HEK293 (cell line): ENCODE measurements around the gene ACOT7.

Experiments used
- CTCF ChIA-PET: fragments of 350-600 bp; formaldehyde crosslinking; extraction: SDS; loops from one replicate; lab custom pipeline; 2021; ENCODE audit warnings: antibody characterized with exemption; lab: Yijun Ruan, JAX
- POLR2A ChIA-PET: fragments of 300-600 bp; formaldehyde crosslinking; extraction: SDS; loops from one replicate; lab custom pipeline; 2020; ENCODE audit warnings: antibody characterized with exemption, inconsistent platforms; lab: Yijun Ruan, JAX
- H3K27ac ChIP-seq: fragments of 200-500 bp; sonication (Bioruptor generic); 2 replicates; pipeline ENCODE4 v1.5.1; 2014; ENCODE audit warnings: low read depth, low read length, control low read depth, inconsistent platforms; ENCODE audit errors: extremely low read depth
- H3K36me3 ChIP-seq, 2 experiments: fragments of 200-500 bp in 1 of 2; sonication (Bioruptor generic) in 1 of 2; 1 replicate in 1 of 2; 2 replicates in 1 of 2; pipeline ENCODE4 v1.5.1; 2014 to 2017; ENCODE audit warnings: inconsistent platforms in 2 of 2, low read length in 2 of 2; ENCODE audit not compliant: control insufficient read depth in 2 of 2, insufficient read depth in 1 of 2
- H3K4me1 ChIP-seq: fragments of 200-500 bp; sonication (Bioruptor generic); 2 replicates; pipeline ENCODE4 v1.5.1; 2014; ENCODE audit warnings: mild to moderate bottlenecking, low read length, inconsistent platforms; ENCODE audit not compliant: control insufficient read depth, insufficient read depth
- H3K4me3 ChIP-seq: 2 replicates; pipeline ENCODE4 v1.5.1; 2011; ENCODE audit warnings: low read depth, mild to moderate bottlenecking, control low read depth, low read length, moderate library complexity
- H3K9me3 ChIP-seq: fragments of 200-500 bp; sonication (Bioruptor generic); 2 replicates; pipeline ENCODE4 v1.5.1; 2014; ENCODE audit warnings: low read depth, low read length, inconsistent platforms; ENCODE audit not compliant: control insufficient read depth, insufficient read depth
- AEBP2 ChIP-seq: fragments of 450-650 bp; formaldehyde crosslinking; IDR thresholded peaks from 2 replicates; pipeline ENCODE4 v1.5.1; 2016; ENCODE audit warnings: missing biosample characterization, missing genetic modification characterization, borderline replicate concordance
- BCL11B ChIP-seq: fragments of 450-650 bp; formaldehyde crosslinking; IDR thresholded peaks from 2 replicates; pipeline ENCODE4 v1.5.1; 2016; ENCODE audit warnings: low read depth, missing biosample characterization, missing genetic modification characterization
- KLF16 ChIP-seq: fragments of 450-650 bp; formaldehyde crosslinking; IDR thresholded peaks from 2 replicates; pipeline ENCODE4 v1.5.1; 2017; ENCODE audit warnings: missing biosample characterization, missing genetic modification characterization
- KLF9 ChIP-seq: fragments of 450-650 bp; formaldehyde crosslinking; IDR thresholded peaks from 2 replicates; pipeline ENCODE4 v1.5.1; 2016; ENCODE audit warnings: missing biosample characterization, missing genetic modification characterization, low read depth
- PRDM10 ChIP-seq: fragments of 450-650 bp; formaldehyde crosslinking; IDR thresholded peaks from 2 replicates; pipeline ENCODE4 v1.5.1; 2016; ENCODE audit warnings: missing biosample characterization, missing genetic modification characterization
- SALL2 ChIP-seq: fragments of 450-650 bp; formaldehyde crosslinking; IDR thresholded peaks from 2 replicates; pipeline ENCODE4 v1.5.0; 2017; ENCODE audit warnings: missing biosample characterization, mild to moderate bottlenecking, missing genetic modification characterization, borderline replicate concordance
- ZBTB48 ChIP-seq: fragments of 450-650 bp; formaldehyde crosslinking; IDR thresholded peaks from 2 replicates; pipeline ENCODE4 v1.5.1; 2016; ENCODE audit warnings: missing biosample characterization, missing genetic modification characterization
- ZFP69B ChIP-seq: fragments of 450-650 bp; formaldehyde crosslinking; IDR thresholded peaks from 2 replicates; pipeline ENCODE4 v1.5.1; 2016; ENCODE audit warnings: missing biosample characterization, missing genetic modification characterization
- ZNF2 ChIP-seq: fragments of 450-650 bp; formaldehyde crosslinking; IDR thresholded peaks from 2 replicates; pipeline ENCODE4 v1.5.1; 2016; ENCODE audit warnings: missing biosample characterization, missing genetic modification characterization
- ZNF362 ChIP-seq: fragments of 450-650 bp; formaldehyde crosslinking; IDR thresholded peaks from 2 replicates; pipeline ENCODE4 v1.5.1; 2016; ENCODE audit warnings: missing biosample characterization, missing genetic modification characterization
- ZNF416 ChIP-seq: fragments of 450-650 bp; formaldehyde crosslinking; IDR thresholded peaks from 2 replicates; pipeline ENCODE4 v1.5.1; 2016; ENCODE audit warnings: missing biosample characterization, missing genetic modification characterization
- ZNF510 ChIP-seq: fragments of 450-650 bp; formaldehyde crosslinking; IDR thresholded peaks from 2 replicates; pipeline ENCODE4 v1.5.1; 2018; ENCODE audit warnings: mild to moderate bottlenecking, missing genetic modification characterization, missing biosample characterization; ENCODE audit not compliant: insufficient replicate concordance
- ZNF600 ChIP-seq: fragments of 450-650 bp; formaldehyde crosslinking; IDR thresholded peaks from 2 replicates; pipeline ENCODE4 v1.5.1; 2016; ENCODE audit warnings: missing biosample characterization, missing genetic modification characterization
- ZNF654 ChIP-seq: fragments of 450-650 bp; formaldehyde crosslinking; IDR thresholded peaks from 2 replicates; pipeline ENCODE4 v1.5.1; 2016; ENCODE audit warnings: low read depth, missing biosample characterization, missing genetic modification characterization
- ZNF776 ChIP-seq: fragments of 450-650 bp; formaldehyde crosslinking; IDR thresholded peaks from 2 replicates; pipeline ENCODE4 v1.5.0; 2017; ENCODE audit warnings: missing biosample characterization, missing genetic modification characterization, borderline replicate concordance
- ZNF843 ChIP-seq: fragments of 450-650 bp; formaldehyde crosslinking; IDR thresholded peaks from 2 replicates; pipeline ENCODE4 v1.5.1; 2016; ENCODE audit warnings: missing biosample characterization, missing genetic modification characterization
- TF ChIP-seq, protein P1 (sequence below): fragments of 450-650 bp; formaldehyde crosslinking; IDR thresholded peaks from 2 replicates; pipeline ENCODE4 v1.5.1; 2016; ENCODE audit warnings: missing biosample characterization, missing genetic modification characterization

Gene ACOT7

GRCh38 chr1:6222636-6223035, 170.9 kb downstream of the ACOT7 start:
- Histone ChIP-seq H3K27ac (no peak overlapping the region), H3K9me3 (no peaks in the 10 kb centered on the region), H3K36me3 (peaks cover 17 to 75% of the 10 kb centered on the region in 2 experiments; a peak in 2 of 3 replicates), H3K4me3 (no peak overlapping the region), H3K4me1 (no peaks in the 10 kb centered on the region)
- TF ChIP-seq ZBTB48 (no peak), KLF16 (no peak), ZNF2 (no peak), ZNF654 (tag by site-specific recombination) (no peak), ZNF510 (no peak), ZNF776 (tag by site-specific recombination) (no peak), ZNF416 (tag by site-specific recombination) (no peak), ZFP69B (no peak), SALL2 (no peak), ZNF362 (tag by site-specific recombination) (no peak), KLF9 (no peak), PRDM10 (tag by site-specific recombination) (no peak)
- TF ChIP-seq, protein P1, sequence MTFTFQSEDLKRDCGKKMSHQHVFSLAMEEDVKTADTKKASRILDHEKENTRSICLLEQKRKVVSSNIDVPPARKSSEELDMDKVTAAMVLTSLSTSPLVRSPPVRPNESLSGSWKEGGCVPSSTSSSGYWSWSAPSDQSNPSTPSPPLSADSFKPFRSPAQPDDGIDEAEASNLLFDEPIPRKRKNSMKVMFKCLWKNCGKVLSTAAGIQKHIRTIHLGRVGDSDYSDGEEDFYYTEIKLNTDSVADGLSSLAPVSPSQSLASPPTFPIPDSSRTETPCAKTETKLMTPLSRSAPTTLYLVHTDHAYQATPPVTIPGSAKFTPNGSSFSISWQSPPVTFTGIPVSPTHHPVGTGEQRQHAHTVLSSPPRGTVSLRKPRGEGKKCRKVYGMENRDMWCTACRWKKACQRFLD (tag by site-specific recombination) = no peak
- ChIA-PET CTCF (interaction anchor here (1.1 kb wide), 1 partner anchor 9 kb away, joined by 4 read pairs; no protein-coding TSS in a partner anchor), POLR2A (no interaction called here)

DNA sequence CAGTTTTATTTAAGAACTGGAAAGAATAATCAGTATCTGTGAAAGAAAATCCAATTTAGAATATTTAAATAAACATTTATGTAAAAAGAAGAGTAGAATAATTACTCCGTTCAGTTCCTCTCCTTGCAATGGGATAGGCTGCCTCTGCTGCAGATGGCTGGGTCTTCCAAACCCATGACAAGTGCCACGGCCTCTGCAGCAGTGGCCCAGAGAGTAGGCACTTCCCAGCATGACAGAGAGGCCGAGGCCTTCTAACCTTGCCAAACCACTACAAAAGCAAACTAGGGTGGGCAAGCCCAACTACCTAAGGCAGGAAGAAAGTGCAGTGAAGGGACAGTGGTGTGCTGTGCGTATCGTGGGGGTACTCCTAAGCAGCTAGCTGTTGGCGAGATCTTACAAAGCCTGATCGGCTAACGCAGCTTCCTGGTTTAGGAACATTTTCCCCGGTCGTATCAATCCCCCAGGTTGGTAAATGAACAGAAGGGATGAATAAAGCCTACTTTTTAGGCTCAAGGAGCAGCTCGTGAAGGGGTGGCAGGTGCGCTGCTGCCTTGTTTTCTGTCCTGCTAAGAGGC, 172.3 kb downstream of the ACOT7 start:
- no peaks in the 10 kb centered on the region for H3K4me1 ChIP-seq
- CTCF ChIA-PET = interaction anchor here (0.5 to 1.2 kb wide), 3 partner anchors 16 to 26 kb away, joined by 3 to 4 read pairs (median 4); no protein-coding TSS in a partner anchor
- H3K4me3 ChIP-seq = no peak overlapping the region
- POLR2A ChIA-PET = interaction anchor here (1.0 kb wide), 1 partner anchor 15 kb away, joined by 3 read pairs; the partner anchor contains the start of gene ICMT
- H3K9me3 ChIP-seq = no peaks in the 10 kb centered on the region
- H3K27ac ChIP-seq = no peak overlapping the region
- no peak for TF ChIP-seq ZNF843 (tag by site-specific recombination)
- TF ChIP-seq BCL11B (tag by site-specific recombination) = no peak
- peak; percentile 50; the same call in 1 of the 2 replicates for TF ChIP-seq ZNF600 (tag by site-specific recombination)
- no peak for TF ChIP-seq AEBP2 (tag by site-specific recombination)
- TF ChIP-seq, all 188 proteins: peak for 1
- peaks cover 9 to 62% of the 10 kb centered on the region in 2 experiments; a peak in 2 of 3 replicates for H3K36me3 ChIP-seq
